HG03460 (cell line): Measurements from ENCODE around the gene GNB3.

Experiments
- ATAC-seq: cut with Tn5 transposase; IDR thresholded peaks from one replicate; pipeline ENCODE4 v1.9.1; 2021; ENCODE audit not compliant: unreplicated experiment

Gene GNB3

DNA sequence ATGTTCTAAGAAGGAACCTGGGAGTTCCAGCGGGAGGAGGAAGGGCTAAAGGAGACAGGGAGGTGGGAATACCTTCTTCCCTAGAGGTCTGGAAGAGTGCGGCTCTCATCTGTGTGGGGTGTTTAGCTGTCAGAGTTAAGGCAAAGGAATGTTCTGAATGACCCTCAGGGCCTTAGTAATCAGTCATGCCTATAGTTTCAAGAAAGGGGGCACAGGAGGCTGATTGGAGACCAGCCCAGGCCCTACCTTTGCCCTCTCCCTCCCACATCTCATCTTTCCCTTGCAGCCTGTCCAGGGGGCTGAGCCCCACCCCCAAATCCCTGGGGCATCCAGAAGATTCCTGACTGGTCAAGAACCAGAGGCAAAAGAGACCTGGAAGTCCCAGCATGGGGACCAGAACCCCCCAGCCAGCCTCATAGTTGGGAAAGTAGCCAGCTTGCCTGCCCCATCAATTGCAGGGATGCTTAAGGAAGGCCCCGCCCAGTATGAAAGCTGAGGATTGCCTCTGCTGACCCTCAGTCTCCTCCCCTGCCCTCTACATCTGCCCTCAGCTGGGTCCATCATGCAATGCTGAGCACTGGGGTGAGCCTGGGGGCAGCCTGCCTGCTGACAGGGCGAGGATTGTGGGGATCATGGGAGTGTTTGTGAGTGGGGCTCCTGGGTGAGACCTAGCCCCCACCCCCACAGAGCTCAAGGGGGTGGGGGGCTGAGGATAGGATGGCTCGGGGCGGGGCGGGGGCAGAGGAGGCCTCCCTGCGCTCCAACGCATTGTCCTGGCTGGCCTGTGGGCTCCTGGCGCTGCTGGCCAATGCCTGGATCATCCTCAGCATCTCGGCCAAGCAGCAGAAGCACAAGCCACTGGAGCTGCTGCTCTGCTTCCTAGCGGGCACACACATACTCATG is 17.3 kb upstream of the GNB3 start:
- no peak for ATAC-seq

DNA sequence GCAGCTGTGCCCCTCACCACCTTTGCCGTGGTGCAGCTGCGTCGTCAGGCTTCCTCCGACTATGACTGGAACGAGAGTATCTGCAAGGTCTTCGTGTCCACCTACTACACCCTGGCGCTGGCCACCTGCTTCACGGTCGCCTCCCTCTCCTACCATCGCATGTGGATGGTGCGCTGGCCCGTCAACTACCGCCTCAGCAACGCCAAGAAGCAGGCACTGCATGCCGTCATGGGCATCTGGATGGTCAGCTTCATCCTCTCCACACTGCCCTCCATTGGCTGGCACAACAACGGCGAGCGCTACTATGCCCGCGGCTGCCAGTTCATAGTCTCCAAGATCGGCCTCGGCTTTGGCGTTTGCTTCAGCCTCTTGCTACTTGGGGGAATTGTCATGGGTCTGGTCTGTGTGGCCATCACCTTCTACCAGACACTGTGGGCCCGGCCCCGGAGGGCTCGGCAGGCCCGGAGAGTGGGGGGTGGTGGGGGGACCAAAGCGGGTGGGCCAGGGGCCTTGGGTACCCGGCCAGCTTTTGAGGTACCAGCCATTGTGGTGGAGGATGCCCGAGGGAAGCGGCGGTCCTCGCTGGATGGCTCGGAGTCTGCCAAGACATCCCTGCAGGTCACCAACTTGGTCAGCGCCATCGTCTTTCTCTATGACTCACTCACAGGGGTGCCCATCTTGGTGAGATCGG is 16.5 kb upstream of the GNB3 start:
- ATAC-seq, result no peak

DNA sequence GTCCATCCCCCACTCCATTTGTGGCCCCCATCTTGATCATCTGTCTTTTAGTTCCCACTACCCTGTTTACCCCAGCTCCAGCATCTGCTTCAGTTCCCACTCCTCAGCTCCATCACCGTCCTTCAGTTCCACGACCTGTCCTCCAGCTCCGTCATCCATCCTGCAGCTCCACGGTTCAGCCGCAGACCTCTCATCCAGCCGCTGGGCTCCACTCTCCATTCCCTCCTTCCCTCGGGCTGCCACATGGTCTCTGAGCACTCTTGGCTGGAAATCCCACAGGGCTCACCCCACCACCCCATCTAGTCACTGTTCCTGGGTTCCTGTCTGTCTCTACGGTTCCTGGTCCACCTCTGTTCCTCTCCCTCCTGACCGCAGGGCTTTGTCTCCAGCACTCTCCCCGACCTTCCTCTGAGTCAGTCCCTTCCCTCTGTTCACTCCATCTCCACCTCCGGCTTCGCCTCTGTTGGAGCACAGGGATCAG is 15.8 kb upstream of the GNB3 start:
- no peak for ATAC-seq

DNA sequence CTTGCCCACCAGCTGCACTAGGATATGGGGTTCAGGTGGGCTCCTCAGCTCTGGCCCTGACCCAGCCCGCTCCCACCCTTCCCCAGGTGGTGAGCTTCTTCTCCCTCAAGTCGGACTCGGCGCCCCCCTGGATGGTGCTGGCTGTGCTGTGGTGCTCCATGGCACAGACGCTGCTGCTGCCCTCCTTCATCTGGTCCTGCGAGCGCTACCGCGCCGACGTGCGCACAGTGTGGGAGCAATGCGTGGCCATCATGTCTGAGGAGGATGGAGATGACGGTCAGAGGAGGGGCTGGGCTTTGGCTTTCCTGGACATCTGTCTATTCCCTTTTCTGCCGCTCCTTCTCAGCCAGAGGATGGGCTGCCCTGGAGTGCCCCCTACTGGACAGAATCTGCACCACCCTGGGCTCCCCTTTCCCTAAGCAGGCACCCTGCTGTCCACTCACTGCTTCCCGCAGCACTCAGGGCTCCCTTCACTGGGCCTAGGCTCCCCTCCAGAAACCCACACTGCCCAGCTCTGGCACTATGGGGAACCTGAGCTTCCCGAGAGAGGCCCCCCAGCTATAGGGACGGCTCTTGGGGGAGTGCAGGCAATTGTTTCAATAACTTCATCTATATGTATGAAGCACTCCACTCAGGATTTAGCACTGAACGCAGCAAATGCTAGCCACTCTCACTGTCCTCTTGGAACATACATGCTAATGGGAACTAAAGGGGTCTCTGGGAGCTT is 15.2 kb upstream of the GNB3 start:
- ATAC-seq, result no peak

DNA sequence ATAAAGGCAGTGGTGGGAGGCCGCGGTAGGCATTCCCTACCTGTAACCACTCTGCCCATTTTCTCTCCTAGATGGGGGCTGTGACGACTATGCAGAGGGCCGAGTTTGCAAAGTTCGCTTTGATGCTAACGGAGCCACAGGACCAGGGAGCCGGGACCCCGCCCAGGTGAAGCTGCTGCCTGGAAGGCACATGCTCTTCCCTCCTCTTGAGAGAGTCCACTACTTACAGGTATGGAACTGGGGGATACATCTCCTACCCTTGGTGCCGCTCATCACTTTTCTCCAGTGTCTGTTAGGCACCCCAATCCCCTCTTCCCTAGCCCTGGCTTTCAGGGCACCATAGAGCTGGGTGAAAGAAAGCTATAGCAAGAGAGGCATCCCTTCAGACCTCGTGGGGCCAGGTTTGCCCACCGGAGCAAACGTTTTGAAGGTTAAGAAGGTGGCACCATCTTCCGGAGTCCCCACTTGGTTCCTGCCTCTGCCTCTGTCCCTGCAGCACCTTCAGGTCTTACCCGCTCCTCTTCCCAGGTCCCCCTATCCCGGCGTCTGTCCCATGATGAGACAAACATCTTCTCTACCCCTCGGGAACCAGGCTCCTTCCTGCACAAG is 14.5 kb upstream of the GNB3 start:
- ATAC-seq, result no peak

DNA sequence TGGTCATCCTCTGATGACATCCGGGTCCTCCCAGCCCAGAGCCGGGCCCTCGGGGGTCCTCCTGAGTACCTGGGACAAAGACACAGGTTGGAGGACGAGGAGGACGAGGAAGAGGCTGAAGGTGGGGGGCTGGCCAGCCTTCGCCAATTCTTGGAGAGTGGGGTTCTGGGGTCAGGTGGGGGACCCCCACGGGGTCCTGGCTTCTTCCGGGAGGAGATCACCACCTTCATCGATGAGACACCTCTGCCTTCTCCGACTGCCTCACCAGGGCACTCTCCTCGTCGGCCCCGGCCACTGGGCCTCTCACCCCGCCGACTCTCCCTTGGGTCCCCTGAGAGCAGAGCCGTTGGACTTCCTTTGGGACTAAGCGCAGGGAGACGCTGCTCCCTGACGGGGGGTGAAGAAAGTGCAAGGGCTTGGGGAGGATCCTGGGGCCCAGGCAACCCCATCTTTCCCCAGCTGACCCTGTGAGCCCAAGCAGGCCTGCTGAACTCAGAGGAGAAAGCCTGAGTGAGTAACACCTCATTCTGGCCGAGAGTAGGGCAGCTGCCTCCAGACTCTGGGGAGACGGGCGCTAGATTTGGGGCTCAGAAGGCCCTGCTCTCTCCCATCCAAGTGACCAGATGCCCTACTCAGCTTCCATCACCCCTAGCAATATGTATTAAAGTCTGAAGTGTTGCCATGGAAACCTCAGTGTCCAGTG is 13.8 kb upstream of the GNB3 start:
- no peak for ATAC-seq

DNA sequence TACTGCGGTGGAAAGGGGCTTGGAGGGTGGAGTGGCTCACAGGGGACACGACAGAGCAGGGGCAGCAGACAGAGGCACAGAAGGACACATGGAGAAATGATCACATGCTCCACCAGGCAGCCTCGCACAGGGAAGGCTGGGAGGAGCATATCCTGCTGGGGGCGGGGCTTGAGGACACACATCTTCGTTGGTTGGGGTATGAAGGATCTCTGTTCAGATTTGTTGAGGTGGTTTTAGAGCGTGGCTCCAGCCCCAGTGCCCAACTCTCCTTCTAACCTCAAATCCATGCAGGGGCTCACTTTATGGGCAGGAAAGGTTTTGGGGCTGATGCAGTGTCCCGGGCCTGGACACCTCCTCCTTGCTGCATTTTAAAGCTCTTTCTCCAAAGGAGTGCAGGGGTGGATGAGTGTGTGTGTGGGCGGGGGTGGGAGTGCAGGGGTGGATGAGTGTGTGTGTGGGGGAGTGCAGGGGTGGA is 13.3 kb upstream of the GNB3 start:
- ATAC-seq, result no peak

DNA sequence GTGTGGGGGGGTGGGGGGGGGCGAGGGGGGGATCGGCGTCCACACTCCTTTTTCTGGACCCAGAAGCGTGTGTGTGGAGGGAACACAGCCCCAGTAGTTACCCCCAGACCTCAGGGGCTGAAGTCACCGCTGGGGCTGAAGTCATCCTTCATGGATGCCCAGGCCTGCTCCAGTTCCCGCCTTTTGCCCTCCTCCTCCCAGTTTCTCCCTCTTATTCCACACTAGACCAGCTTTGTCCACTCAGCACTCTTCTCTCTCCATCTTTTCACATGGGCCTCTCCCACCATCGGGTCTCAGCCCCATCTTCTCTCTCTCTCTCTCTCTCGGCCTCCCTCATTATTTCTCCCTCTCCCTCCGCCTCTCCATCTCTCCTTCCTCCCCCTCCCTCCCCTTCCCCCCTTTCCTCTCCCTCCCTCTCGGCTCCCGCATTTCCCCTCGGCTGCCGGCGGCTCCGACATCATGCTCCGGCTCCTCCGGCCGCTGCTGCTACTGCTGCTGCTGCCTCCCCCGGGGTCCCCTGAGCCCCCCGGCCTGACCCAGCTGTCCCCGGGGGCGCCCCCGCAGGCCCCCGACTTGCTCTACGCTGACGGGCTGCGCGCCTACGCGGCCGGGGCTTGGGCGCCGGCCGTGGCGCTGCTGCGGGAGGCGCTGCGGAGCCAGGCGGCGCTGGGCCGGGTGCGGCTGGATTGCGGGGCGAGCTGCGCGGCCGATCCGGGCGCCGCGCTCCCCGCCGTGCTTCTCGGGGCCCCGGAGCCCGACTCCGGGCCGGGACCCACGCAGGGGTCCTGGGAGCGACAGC is 12.5 kb upstream of the GNB3 start, which contains the start of gene P3H3:
TSS of gene P3H3 (plus strand) at position 426 of the 799 bp plus-strand sequence. CDS start at position 460, 34 bp downstream.
- no peak for ATAC-seq

DNA sequence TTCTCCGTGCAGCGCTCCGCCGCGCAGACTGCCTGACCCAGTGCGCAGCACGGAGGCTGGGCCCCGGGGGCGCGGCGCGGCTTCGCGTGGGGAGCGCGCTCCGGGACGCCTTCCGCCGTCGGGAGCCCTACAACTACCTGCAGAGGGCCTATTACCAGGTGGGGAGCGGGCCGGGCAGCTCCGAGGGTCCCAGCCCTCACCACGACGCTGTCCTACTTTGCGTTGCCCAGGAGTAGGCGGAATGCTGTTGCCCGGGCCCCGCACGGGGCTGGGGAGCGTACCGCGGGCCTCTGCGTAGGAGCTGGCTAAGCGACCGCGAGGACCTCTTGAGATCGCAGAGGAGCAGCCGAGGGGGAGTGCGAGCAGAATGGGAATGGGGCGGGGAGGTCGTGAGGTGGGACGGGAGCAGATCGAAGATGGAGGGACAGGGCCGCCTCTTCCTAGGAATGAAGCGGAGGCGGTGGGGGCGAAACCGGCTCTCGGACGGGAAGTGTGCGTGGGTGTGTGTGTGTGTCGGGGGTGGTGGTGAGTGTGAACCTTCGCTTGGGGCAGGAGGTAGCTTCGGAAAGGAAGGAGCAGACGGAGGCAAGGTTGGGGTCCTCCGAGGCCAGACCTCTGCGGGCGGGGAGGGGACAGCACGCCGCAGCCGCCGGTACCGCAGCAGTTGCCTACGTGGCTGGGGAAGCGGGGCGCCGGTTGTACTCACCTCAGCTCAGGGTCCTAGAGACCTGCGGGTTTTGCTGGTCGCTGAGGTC is 11.8 kb upstream of the GNB3 start:
- ATAC-seq, result no peak

DNA sequence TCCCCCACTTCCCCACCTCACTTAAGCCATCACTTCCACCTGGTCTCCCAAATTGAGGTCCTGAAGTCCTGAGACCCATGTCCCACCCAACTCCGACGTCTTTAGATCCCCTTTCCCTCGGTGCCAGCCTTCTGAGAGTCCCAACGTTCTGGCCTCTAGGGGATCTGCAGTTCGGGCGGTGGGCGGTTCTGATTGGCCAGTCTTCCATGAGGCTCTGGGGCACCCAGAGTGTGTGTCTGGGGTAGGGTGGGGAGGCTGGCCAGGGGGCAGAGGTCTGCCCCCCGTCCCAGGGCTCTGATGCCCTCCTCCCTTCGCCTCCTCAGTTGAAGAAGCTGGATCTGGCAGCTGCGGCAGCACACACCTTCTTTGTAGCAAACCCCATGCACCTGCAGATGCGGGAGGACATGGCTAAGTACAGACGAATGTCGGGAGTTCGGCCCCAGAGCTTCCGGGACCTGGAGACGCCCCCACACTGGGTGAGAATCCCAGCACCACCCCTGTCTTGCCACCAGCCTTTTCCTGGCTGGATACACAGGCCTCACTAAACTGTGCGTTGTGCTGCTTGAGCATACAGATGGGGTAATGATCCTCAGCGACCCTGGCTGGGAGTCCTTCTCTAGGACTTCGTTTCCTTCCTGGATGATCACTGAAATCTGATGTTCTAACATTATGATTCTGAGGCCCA is 11.0 kb upstream of the GNB3 start:
- ATAC-seq, result no peak

DNA sequence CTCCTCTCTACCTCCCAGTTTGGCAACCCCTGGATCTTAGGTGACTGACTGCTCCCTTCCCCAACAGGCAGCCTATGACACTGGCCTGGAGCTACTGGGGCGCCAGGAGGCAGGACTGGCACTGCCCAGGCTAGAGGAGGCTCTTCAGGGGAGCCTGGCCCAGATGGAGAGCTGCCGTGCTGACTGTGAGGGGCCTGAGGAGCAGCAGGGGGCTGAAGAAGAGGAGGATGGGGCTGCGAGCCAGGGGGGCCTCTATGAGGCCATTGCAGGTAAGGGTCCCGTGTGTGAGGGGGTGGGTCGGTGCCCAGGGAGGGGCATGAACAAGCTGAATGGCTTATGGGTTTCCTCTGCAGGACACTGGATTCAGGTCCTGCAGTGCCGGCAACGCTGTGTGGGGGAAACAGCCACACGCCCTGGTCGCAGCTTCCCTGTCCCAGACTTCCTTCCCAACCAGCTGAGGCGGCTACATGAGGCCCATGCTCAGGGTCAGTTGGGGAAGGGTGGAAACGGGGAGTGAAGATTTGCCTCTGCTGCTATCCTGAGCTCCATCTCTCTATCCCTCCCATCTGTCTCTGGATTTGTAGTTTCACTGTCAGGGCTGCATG is 10.3 kb upstream of the GNB3 start:
- ATAC-seq, result no peak

DNA sequence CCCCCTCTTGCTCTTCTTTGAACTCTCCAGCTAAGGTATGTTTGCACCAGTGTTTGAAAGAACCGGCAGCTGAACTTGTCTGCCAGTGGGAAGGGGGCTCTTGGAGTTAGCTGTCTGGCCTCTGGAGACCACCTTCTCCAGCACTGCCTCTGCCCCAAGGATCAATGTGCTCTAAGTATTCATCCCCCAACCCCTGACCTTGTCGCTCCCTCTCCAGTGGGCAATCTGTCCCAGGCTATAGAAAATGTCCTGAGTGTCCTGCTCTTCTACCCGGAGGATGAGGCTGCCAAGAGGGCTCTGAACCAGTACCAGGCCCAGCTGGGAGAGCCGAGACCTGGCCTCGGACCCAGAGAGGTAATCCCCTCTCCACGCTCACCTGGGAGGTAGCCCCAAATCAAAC is 9.7 kb upstream of the GNB3 start:
- no peak for ATAC-seq

DNA sequence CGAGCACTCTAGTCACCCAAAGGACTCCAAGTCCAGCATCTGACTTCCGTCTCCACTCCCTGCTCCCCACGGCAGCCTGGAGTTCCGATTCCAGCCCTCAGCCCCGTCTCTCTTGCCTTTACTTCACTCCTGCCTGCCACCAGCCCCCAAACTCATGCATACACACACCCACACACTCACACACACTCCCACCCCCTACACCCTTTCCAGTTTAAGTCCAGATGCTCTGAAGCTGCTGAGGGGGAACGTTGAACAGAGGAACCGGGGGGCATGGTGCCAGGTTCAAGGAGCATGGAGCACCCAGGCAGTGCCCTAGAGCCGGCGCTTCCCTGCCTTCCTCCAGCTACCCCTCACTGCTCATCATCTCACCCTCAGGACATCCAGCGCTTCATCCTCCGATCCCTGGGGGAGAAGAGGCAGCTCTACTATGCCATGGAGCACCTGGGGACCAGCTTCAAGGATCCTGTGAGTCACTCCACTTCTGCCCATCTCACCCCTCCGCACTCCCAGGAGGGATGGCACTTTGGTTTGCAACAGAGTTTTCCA is 9.2 kb upstream of the GNB3 start:
- ATAC-seq, result no peak

DNA sequence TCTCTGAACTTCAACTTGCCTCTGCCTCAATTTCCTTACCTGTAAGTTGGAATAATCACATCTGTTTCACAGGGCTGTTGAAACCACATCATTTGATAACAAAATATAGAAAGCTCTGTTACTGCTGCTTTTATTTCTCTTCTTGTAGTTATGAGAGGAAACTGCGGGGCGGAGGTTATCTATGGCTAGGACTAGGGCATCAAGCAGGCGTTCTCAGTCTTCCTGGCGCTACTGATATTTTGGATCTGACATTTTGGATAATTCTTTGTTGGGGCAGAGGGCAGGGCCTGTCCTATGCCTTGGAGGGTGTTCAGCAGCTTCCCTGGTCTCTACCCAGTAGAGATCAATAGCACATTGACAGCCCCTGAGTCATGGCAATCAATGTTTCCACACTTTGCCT is 8.6 kb upstream of the GNB3 start:
- ATAC-seq, result no peak

DNA sequence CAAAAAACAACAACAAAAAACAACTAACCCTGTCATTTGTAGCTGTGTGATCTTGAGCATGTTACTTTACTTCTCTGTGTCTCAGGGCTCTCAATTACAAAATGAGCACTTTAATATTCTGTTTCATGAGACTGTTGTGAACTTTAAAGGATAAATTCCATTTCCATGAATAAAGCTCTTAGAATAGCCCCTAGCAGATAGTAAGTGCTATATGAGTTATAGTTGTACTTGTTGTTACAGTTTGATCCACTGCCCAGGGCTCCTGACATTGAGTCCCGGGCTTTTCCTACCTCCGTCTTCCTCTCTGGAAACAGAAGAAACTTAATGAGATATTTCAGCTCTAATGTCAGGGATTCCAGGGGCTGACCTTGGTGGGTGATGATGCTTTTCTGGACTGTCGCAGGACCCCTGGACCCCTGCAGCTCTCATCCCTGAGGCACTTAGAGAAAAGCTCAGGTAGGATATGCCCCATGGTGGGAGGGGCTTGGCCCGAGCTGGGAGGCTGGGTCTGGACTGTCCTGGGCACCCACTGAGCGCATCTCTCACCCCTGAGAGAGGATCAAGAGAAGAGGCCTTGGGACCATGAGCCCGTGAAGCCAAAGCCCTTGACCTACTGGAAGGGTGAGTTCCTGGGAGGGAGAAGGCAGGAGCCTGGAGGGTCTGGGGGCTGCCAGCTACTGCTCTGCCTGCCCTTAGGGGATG is 7.4 kb upstream of the GNB3 start:
- no peak for ATAC-seq

DNA sequence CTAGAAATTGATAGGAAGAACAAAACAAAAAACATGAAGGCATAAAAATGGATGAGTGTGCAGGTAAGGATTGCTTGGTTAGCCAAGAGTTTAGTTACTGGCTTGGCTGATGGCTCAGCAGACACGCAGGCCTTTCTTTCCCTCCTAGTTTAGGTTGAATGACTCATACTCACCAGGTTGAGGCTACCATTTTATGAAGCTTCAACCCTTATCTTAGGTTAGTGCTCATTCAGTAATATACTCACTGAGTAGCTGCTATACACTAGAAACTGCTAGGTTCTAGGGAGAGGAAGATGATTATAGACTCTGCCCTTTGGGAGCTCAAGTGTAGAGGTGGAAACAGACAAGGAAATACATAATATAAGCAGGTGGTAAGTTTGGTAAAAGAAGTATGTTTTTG is 6.5 kb upstream of the GNB3 start:
- ATAC-seq, result no peak

DNA sequence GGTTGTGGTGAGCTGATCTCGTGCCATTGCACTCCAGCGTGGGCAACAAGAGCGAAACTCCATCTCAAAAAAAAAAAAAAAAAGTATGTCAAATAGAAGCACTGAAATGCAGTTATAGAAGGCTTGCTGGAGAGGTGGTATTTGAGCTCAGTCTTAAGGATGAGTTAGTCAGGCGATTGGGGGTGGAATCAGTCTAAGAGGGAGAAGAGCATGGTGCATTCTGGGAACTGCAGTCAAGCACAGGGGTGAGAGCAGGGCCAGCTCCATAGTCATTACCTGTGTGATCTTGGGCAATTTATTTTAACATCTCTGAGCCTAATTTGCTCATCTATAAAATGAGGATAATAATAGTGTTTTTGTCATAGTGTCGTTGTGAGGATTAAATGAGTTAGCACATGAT is 5.9 kb upstream of the GNB3 start:
- no peak for ATAC-seq
